T follicular helper cell (primary cell): Measurements from ENCODE around the gene PERM1.
"Not testable (repeated sequence)": the region's sequence is repeated elsewhere in the genome, so short reads cannot be mapped to it uniquely, and the experiment has no call there.

ENCODE experiments used
- DNase-seq: peaks from one replicate; pipeline ENCODE4 v3.0.0-alpha.2; 2020; ENCODE audit warnings: low read depth

PERM1 gene

GRCh38 chr1:1017397-1018320 lies 35.8 kb upstream of the PERM1 start:
- DNase-seq: not testable (repeated sequence)

GRCh38 chr1:1014799-1015681 lies 33.1 kb upstream of the PERM1 start:
- DNase-seq: no peak

- no peak for DNase-seq
These were observed 32.2 kb upstream of the PERM1 start for GRCh38 chr1:1013922-1014648.

- DNase-seq: peak; percentile 83
These were observed 31.4 kb upstream of the PERM1 start, which contains the start of gene ISG15 for GRCh38 chr1:1013105-1013921. ISG15 (plus strand) TSS chr1:1013497; CDS start chr1:1013574, 77 bp downstream.

- not testable (repeated sequence) for DNase-seq
These were observed 30.8 kb upstream of the PERM1 start for GRCh38 chr1:1012736-1013104.

GRCh38 chr1:1011396-1011949 lies 29.6 kb upstream of the PERM1 start:
- DNase-seq: no peak

GRCh38 chr1:1010131-1010530 lies 28.2 kb upstream of the PERM1 start:
- DNase-seq: not testable (repeated sequence)

GRCh38 chr1:1006305-1007159 lies 24.6 kb upstream of the PERM1 start:
- no peak for DNase-seq

GRCh38 chr1:1005774-1006304 lies 23.9 kb upstream of the PERM1 start:
- no peak for DNase-seq

- DNase-seq: no peak
These were observed 23.1 kb upstream of the PERM1 start for GRCh38 chr1:1004780-1005697.

- DNase-seq: no peak
These were observed 22.5 kb upstream of the PERM1 start for GRCh38 chr1:1004420-1004779.

GRCh38 chr1:1003618-1004419 lies 21.9 kb upstream of the PERM1 start:
- no peak for DNase-seq

GRCh38 chr1:1001057-1001783 lies 19.3 kb upstream of the PERM1 start:
- DNase-seq: no peak

GRCh38 chr1:1000357-1001056 lies 18.6 kb upstream of the PERM1 start:
- peak; percentile 69 for DNase-seq

- DNase-seq: peak; percentile 55
These were observed 17.9 kb upstream of the PERM1 start, which contains the start of gene HES4 for GRCh38 chr1:999725-1000356. HES4 (minus strand) TSS chr1:1000097; CDS start chr1:999973, 124 bp downstream.
